Cardiac fibroblast (primary cell): Measurements from ENCODE around the gene OTX1.
"Not testable (repeated sequence)": the region's sequence is repeated elsewhere in the genome, so short reads cannot be mapped to it uniquely, and the experiment has no call there.

Experiments used
- DNase-seq, 2 donors: peaks; one replicate each; pipeline versions ENCODE4 v3.0.0 to v3.0.0-alpha.2; 2010; ENCODE audit warnings: low read depth in 2 of 2
- H3K4me3 ChIP-seq, 2 donors: replicated peaks in 1 of 2; 1 replicate in 1 of 2; 2 replicates in 1 of 2; pipeline ENCODE4 v1.5.1; 2011; ENCODE audit warnings: low read depth in 2 of 2, low read length in 2 of 2, mild to moderate bottlenecking in 2 of 2, moderate library complexity in 1 of 2
- CTCF ChIP-seq: IDR thresholded peaks from one replicate; pipeline ENCODE4 v1.5.1; 2011; ENCODE audit warnings: low read depth, mild to moderate bottlenecking, low read length, inconsistent platforms

OTX1 gene

DNA sequence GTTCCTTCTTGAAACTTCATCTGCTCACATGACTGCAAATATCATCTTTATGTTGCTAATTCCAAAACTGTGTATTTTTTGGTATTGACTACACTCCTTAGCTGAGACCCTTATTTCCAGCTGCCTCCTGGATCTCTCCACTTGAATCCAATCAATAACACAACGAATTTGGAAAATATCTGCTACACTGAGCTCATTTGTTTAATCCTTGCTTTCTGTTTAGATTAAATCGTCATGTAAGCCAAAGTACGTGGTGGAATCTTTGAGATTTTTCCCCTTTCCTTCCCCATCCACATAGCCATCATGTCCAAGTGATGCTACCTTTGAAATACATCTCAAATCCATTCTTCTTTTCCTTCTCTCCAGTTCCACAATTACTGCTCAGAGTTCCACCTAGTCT lies 15.6 kb downstream of the OTX1 start:
- no peak overlapping the region for H3K4me3 ChIP-seq
- TF ChIP-seq CTCF, result no peak
- DNase-seq, result no peak

DNA sequence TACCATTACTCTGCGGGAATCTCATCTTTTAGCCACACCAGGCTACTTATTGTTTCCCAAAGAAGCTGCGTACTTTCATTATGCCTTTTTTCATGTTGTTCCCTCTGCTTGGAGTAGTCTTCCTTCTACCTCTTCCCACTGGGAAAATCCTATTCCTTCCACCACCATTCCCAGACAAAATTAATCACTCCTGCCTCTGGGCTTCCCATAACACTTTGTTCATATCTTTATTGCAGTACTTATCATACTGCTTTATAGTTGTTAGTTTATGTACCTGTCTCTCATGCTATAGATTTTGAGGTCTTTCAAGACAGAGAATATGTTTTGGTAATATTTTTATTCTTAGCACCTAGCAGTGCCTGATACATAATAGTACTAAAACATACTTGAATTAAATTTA lies 16.2 kb downstream of the OTX1 start:
- H3K4me3 ChIP-seq, result no peak overlapping the region
- no peak for TF ChIP-seq CTCF
- DNase-seq, result no peak

- TF ChIP-seq CTCF, result no peak
- no peak overlapping the region for H3K4me3 ChIP-seq
- no peak for DNase-seq
These were observed 21.0 kb downstream of the OTX1 start for GRCh38 chr2:63071664-63072063.

- no peak for DNase-seq
- TF ChIP-seq CTCF, result no peak
These were observed 23.4 kb downstream of the OTX1 start for GRCh38 chr2:63073994-63074393.

GRCh38 chr2:63074399-63074798 lies 23.8 kb downstream of the OTX1 start:
- H3K4me3 ChIP-seq, DNase-seq: not testable (repeated sequence)

More at GRCh38 chr2:63073994-63074393, 23.4 kb downstream of the OTX1 start:
- H3K4me3 ChIP-seq, result no peak overlapping the region

- DNase-seq, result peak in 1 of 2 donors; percentile 37
- peak; percentile 54 for TF ChIP-seq CTCF
- no peak overlapping the region for H3K4me3 ChIP-seq
These were observed 28.4 kb downstream of the OTX1 start for GRCh38 chr2:63078852-63079606.

DNA sequence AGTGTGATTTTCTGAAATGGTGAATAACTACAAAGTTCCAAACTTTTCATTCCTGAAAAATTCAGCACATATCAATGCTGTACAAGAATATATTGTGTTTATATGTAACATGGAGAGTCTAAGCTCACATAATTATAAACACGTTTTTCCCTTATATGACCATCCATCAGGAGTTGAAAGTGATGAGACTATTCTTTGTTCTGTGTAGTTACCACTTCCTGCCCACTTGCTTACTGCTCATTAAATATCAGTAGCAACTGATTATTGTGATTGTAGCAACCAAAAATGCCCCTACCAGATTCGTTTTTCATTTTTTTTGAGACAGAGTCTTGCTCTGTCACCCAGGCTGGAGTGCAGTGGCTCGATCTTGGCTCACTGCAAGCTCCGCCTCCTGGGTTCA lies 30.8 kb downstream of the OTX1 start:
- no peak overlapping the region for H3K4me3 ChIP-seq
- no peak for TF ChIP-seq CTCF
- DNase-seq, result no peak
